HUES64 (cell line): ENCODE measurements around the gene ARHGEF38.

ENCODE experiments used
- H3K27ac ChIP-seq: 2 replicates; pipeline ENCODE4 v1.7.0; 2013; ENCODE audit warnings: low read depth, low read length, inconsistent platforms
- H3K27me3 ChIP-seq: 2 replicates; pipeline ENCODE4 v1.6.1; 2013; ENCODE audit warnings: mild to moderate bottlenecking, low read length; ENCODE audit not compliant: insufficient read depth
- H3K36me3 ChIP-seq: 2 replicates; pipeline ENCODE4 v1.6.1; 2013; ENCODE audit warnings: mild to moderate bottlenecking, low read length; ENCODE audit not compliant: insufficient read depth
- H3K4me1 ChIP-seq: 2 replicates; pipeline ENCODE4 v1.6.1; 2013; ENCODE audit warnings: mild to moderate bottlenecking, low read length, moderate library complexity; ENCODE audit not compliant: insufficient read depth
- H3K4me3 ChIP-seq: 2 replicates; pipeline ENCODE4 v1.5.1; 2013; ENCODE audit warnings: mild to moderate bottlenecking, low read length, moderate library complexity
- H3K9ac ChIP-seq: 2 replicates; pipeline ENCODE4 v1.6.1; 2013; ENCODE audit warnings: mild to moderate bottlenecking, low read depth, low read length
- H3K9me3 ChIP-seq: 2 replicates; pipeline ENCODE4 v1.6.1; 2013; ENCODE audit warnings: low read depth, low read length; ENCODE audit not compliant: insufficient read depth
- WGBS: fragments of 150-250, 120-280 bp; methylation state at CpG from one replicate; pipeline ENCODE4 v1.1.7; 2013; ENCODE audit warnings: missing lambda C conversion rate; 5-methylcytosine and 5-hydroxymethylcytosine counted together

ARHGEF38 gene

DNA sequence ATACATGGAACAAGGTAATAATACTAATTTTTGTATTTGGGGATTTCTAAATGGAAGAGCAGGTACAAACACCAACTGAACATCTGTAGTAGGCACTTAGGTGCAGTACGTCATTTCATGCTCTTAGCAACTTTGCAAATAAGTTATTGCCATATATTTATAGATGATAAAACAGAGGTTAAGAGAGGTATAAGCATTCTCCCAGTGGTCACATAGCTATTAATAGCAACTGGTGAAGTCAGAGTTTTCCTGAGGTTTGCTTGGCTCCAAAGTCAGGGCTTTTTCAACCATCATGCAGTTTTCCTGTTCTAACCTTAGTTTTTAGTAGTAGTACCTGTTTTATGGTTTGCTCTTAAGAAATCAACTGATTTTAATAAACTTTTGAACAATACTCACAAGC lies 10.9 kb downstream of the ARHGEF38 start:
- Histone ChIP-seq H3K4me3 (no peak overlapping the region), H3K9ac (no peak overlapping the region), H3K36me3 (no peaks in the 10 kb centered on the region), H3K9me3 (no peaks in the 10 kb centered on the region), H3K27ac (no peak overlapping the region), H3K27me3 (peaks cover 77% of the 10 kb centered on the region), H3K4me1 (0 out of 2 replicates have a peak, but pooled peaks cover 2% of the 10 kb centered on the region)
- WGBS = no CpG with 5 or more reads among the region's 1 CpG

- H3K4me3 ChIP-seq = no peak overlapping the region
- peaks cover 28% of the 10 kb centered on the region for H3K27me3 ChIP-seq
- no peaks in the 10 kb centered on the region for H3K36me3 ChIP-seq
- no peak overlapping the region for H3K27ac ChIP-seq
- WGBS = 89% methylated on average over 1 of the region's 1 CpG
- no peaks in the 10 kb centered on the region for H3K9me3 ChIP-seq
- H3K4me1 ChIP-seq = no peaks in the 10 kb centered on the region
- no peak overlapping the region for H3K9ac ChIP-seq
These were observed 16.2 kb downstream of the ARHGEF38 start for GRCh38 chr4:105568584-105568983.

- peaks cover 21% of the 10 kb centered on the region for H3K27me3 ChIP-seq
- no peak overlapping the region for H3K4me3 ChIP-seq
- H3K9ac ChIP-seq = no peak overlapping the region
- H3K36me3 ChIP-seq = no peaks in the 10 kb centered on the region
- WGBS = 96% methylated on average over 2 of the region's 3 CpGs
- H3K9me3 ChIP-seq = no peaks in the 10 kb centered on the region
- no peaks in the 10 kb centered on the region for H3K4me1 ChIP-seq
- H3K27ac ChIP-seq = no peak overlapping the region
These were observed 16.8 kb downstream of the ARHGEF38 start for GRCh38 chr4:105569057-105569865.

- no peak overlapping the region for H3K4me3 ChIP-seq
- peaks cover 15% of the 10 kb centered on the region for H3K27me3 ChIP-seq
- no peaks in the 10 kb centered on the region for H3K36me3 ChIP-seq
- 96% methylated on average over 2 of the region's 2 CpGs for WGBS
- no peaks in the 10 kb centered on the region for H3K9me3 ChIP-seq
- H3K27ac ChIP-seq = no peak overlapping the region
- H3K4me1 ChIP-seq = no peaks in the 10 kb centered on the region
- H3K9ac ChIP-seq = no peak overlapping the region
These were observed 17.4 kb downstream of the ARHGEF38 start for GRCh38 chr4:105569866-105570236.

DNA sequence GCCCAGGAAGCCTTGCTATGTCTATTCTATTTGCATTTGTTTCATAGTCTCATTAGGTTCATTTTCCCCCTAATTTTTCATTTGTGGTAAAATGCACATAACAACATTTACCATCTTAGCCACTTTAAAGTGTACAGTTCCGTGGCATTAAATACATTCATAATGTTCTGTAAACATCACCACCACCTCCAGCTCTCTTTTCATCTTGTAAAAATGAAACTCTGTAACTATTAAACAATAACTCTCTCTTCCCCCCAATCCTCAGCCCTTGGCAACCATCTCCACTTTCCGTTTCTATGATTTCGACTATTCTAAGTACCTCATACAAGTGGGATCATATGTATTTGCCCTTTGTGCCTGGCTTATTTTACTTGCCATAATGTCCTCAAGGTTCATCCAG lies 19.9 kb downstream of the ARHGEF38 start:
- no peak overlapping the region for H3K27ac ChIP-seq
- no peaks in the 10 kb centered on the region for H3K4me1 ChIP-seq
- WGBS = 95% methylated on average over 3 of the region's 3 CpGs

DNA sequence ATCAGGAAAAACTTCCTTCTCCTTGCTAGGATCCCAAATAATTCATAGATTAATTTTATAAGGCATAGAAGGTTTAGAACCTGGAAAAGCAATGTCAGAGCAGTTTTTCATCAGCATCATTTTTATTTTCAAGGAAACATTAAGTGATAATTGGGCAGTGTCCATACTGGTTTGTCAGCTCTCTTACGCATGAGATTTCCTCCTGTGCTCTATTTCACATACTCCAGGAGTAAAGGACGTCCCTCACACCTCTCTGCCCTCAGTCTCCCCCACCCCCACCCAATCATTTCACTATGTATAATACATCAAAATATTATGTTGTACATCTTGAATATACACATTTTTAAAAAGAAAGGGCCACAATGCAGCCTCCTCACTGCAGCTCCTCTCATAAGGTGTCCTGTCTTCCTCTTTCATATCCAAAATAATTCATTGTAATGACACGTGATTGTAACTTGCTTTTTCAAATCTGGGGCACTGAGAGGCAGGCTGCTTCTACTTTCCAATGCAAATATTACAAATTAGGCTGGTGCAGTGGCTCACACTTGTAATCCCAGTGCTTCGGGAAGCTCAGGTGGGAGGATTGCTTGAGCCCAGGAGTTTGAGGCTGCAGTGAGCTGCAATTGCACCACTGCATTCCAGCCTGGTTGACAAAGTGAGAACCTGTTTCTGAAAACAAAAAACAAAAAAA lies 34.4 kb downstream of the ARHGEF38 start:
- Histone ChIP-seq H3K4me3 (no peak overlapping the region), H3K27me3 (no peaks in the 10 kb centered on the region), H3K27ac (no peak overlapping the region), H3K9ac (no peak overlapping the region), H3K36me3 (no peaks in the 10 kb centered on the region), H3K9me3 (no peaks in the 10 kb centered on the region), H3K4me1 (no peaks in the 10 kb centered on the region)
- 74% methylated on average over 4 of the region's 4 CpGs for WGBS

More for the DNA sequence above, 19.9 kb downstream of the ARHGEF38 start:
- H3K27me3 ChIP-seq = peaks cover 3% of the 10 kb centered on the region; the same call in 1 of the 2 replicates
- H3K9ac ChIP-seq = no peak overlapping the region
- H3K9me3 ChIP-seq = no peaks in the 10 kb centered on the region
- H3K36me3 ChIP-seq = no peaks in the 10 kb centered on the region
- H3K4me3 ChIP-seq = no peak overlapping the region

DNA sequence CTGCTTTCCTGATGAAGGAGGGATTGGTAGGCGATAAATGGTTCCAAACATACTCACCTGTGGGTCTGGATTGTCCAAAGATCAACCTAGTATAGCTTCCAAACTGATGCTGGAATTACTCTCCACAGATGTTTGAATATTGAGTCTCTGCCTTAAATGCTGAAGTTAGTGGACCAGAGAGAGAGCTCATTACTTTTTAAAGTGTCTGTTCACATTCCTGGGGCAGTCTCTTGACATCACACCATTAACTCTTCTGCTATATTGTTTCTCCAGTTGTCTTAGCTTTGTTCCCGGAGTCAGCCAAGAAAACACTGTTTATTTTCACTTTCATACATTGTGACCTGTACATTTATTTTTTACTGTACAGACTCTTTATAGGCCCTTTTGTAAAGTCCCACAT lies 35.4 kb downstream of the ARHGEF38 start:
- 89% methylated on average over 2 of the region's 2 CpGs for WGBS
- Histone ChIP-seq H3K27me3 (no peaks in the 10 kb centered on the region), H3K9ac (no peak overlapping the region), H3K36me3 (no peaks in the 10 kb centered on the region), H3K4me1 (no peaks in the 10 kb centered on the region), H3K27ac (no peak overlapping the region), H3K4me3 (no peak overlapping the region), H3K9me3 (no peaks in the 10 kb centered on the region)

DNA sequence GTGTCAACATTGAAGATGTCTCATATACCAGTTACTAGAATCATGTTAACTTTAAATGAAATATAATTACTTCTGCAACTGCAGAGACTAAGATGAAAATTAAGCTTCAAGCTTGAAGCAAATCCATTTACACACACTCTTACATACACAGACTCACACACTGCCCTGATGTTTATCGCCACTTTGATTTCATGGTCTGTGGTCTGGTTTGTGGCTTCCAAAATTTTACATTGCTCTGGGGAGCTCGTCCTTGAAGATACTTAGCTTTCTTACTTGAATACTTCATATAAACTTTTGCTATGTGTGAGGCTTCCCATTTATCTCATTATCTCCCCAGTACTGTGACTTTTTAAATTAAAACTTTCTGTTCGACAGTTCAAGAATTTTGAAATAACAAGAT lies 35.8 kb downstream of the ARHGEF38 start:
- no peaks in the 10 kb centered on the region for H3K9me3 ChIP-seq
- H3K27ac ChIP-seq = no peak overlapping the region
- H3K27me3 ChIP-seq = no peaks in the 10 kb centered on the region
- H3K9ac ChIP-seq = no peak overlapping the region
- no peaks in the 10 kb centered on the region for H3K36me3 ChIP-seq
- no peak overlapping the region for H3K4me3 ChIP-seq
- WGBS = 100% methylated on average over 1 of the region's 3 CpGs
- H3K4me1 ChIP-seq = no peaks in the 10 kb centered on the region

- no peaks in the 10 kb centered on the region for H3K27me3 ChIP-seq
- no peak overlapping the region for H3K9ac ChIP-seq
- no peaks in the 10 kb centered on the region for H3K36me3 ChIP-seq
- no peaks in the 10 kb centered on the region for H3K9me3 ChIP-seq
- no peak overlapping the region for H3K4me3 ChIP-seq
- WGBS = no CpG with 5 or more reads among the region's 3 CpGs
- H3K27ac ChIP-seq = no peak overlapping the region
- peaks cover 2% of the 10 kb centered on the region; the same call in 1 of the 2 replicates for H3K4me1 ChIP-seq
These were observed 39.2 kb downstream of the ARHGEF38 start for GRCh38 chr4:105591573-105591972.

- H3K4me3 ChIP-seq = no peak overlapping the region
- no peaks in the 10 kb centered on the region for H3K36me3 ChIP-seq
- no peaks in the 10 kb centered on the region for H3K9me3 ChIP-seq
- peaks cover 2% of the 10 kb centered on the region; the same call in 1 of the 2 replicates for H3K4me1 ChIP-seq
- no peak overlapping the region for H3K9ac ChIP-seq
- H3K27me3 ChIP-seq = no peaks in the 10 kb centered on the region
- WGBS = 88% methylated on average over 5 of the region's 7 CpGs
- no peak overlapping the region for H3K27ac ChIP-seq
These were observed 41.9 kb downstream of the ARHGEF38 start for GRCh38 chr4:105594099-105595010.

- Histone ChIP-seq H3K27ac (no peak overlapping the region), H3K27me3 (no peaks in the 10 kb centered on the region), H3K9me3 (no peaks in the 10 kb centered on the region), H3K4me1 (peaks cover 2% of the 10 kb centered on the region; the same call in 1 of the 2 replicates), H3K4me3 (no peak overlapping the region), H3K9ac (no peak overlapping the region), H3K36me3 (no peaks in the 10 kb centered on the region)
- 83% methylated on average over 6 of the region's 6 CpGs for WGBS
These were observed 44.3 kb downstream of the ARHGEF38 start for GRCh38 chr4:105596684-105597083.
